HTR-8/SVneo (cell line): ENCODE results near the gene TSTD1.
"Not testable (repeated sequence)": the region's sequence is repeated elsewhere in the genome, so short reads cannot be mapped to it uniquely, and the experiment has no call there.

Experiments used
- DNase-seq: peaks from one replicate; pipeline ENCODE4 v3.0.0; 2011; ENCODE audit warnings: low spot score, mixed read lengths; ENCODE audit not compliant: insufficient read length
- FAIRE-seq: peaks from 2 replicates; lab custom pipeline; 2011; peaks lifted over from hg19 to GRCh38; lab: Jason Lieb, UNC

Gene TSTD1

DNA sequence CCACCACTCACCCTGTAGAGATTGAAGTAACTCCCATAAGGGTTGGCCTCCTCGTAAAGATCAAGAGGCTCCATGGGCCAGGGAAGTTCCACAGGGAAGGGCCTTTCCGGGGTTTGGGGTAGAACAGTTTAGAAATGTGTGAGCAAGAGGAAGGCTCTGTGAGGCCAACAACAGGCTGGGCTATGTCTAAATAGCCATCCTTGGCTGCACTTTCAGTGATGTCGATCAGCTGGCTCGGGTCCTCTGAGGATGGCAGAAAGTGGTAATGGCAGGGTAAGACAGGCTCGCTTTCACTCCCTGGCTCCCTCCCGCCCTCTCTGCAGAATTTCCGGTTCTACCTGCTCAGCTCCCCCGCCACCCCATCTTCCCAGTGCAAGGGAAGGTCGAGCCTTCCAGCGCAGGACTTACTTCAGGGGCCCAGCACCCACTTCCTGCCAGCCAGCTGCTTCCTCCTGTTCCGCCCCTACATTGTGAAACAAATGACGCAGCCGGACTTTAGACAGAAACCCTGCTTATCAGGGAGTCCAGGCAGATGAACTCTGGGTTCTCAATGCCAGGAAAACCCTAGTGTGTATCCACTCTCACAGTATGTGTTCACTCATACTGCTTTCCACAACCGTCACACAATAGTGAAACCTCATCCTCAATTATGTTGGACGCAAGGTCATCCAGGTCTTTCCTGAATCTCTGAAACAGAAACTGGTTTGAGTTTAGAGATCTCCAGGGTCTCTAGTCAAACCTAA lies 25.1 kb downstream of the TSTD1 start:
- peak; percentile 73 for DNase-seq
- no peak for FAIRE-seq

DNA sequence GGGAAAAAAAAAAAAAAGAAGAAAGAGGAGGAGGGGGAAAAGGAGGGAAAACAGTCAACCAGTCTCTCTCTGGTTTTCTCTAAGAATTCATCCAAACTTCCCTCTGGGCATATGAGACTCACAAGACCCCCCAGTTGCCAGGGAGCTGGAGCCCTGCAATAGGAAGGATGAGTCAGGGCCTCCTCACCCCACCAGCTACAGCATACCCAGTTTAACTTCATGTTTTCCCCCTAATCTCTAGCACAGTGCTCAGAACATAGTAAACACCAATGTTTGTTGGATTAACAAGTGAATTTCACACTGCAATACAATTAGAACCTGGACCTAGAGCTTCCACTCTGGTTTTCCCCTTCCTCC lies 25.7 kb downstream of the TSTD1 start:
- no peak for FAIRE-seq
- DNase-seq: no peak

GRCh38 chr1:161012420-161012819 lies 26.3 kb downstream of the TSTD1 start:
- no peak for FAIRE-seq
- no peak for DNase-seq

DNA sequence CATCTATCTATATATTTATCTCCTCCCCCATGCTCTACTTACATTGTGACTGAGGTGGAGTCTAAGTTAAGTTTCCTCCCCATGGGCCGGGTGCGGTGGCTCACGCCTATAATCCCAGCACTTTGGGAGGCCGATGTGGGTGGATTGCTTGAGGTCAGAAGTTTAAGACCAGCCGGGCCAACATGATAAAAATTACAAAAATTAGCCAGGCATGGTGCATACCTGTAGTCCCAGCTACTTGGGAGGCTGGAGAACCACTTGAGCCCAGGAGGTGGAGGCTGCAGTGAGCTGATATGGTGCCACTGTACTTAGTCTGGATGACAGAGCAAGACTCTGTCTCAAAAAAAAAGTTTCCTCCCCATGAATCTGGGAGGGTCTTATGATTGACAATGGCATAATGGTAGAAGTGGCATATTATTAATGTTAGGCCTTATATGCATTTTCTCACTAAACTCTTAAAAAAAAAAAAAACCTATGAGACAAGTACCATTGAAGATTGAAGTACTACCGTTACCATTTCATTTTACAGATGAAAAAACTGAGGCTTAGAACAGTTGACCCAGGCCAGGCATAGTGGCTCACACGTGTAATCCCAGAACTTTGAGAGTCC lies 29.1 kb downstream of the TSTD1 start:
- FAIRE-seq: no peak

DNA sequence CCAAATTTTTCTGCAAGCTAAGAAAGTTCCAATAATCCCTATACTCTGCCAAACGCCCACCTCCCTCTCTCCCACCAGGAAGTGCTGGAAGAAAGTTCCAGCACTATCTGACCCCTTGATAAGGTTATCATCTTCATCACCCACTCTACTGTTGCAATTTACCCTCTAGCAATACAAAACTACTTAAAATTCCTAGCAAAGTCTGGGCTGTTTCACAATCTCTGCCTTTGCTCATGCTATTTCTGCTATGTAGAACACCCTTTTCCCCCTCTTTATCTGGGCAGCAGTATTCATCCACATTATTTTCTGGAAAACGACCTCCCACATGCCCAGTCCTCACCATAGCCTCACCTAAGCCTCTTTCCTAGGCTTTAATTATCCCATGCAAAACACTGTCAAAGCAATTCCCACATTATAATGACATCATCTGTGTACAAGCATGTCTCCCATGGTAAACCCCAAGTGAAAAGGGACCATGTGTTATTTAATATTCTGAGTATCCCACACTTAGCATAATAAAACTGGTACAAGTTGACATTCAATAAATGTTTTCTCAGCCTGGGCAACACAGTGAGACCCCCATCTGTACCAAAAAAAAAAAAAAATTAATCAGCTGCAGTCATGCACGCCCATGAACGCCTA lies 29.8 kb downstream of the TSTD1 start:
- DNase-seq (no peak), FAIRE-seq (no peak)

More for the DNA sequence above, 29.1 kb downstream of the TSTD1 start:
- no peak for DNase-seq

DNA sequence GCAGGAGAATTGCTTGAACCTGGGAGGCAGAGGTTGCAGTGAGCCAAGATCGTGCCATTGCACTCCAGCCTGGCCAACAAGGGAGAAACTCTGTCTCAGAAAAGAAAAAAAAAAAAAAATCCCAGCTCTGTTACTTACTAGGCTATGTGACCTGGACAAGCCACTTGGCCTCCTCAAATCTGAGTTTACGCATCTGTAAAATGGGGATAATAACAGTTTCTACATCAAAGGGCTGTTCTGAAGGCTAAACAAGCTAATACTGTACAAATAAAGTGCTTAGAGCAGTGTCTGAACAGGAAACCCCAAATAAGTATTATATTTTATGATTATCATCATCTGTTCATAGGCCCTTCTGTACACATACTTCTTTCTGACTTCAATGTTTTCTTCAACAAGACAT lies 31.4 kb downstream of the TSTD1 start:
- FAIRE-seq: no peak
- DNase-seq: no peak

DNA sequence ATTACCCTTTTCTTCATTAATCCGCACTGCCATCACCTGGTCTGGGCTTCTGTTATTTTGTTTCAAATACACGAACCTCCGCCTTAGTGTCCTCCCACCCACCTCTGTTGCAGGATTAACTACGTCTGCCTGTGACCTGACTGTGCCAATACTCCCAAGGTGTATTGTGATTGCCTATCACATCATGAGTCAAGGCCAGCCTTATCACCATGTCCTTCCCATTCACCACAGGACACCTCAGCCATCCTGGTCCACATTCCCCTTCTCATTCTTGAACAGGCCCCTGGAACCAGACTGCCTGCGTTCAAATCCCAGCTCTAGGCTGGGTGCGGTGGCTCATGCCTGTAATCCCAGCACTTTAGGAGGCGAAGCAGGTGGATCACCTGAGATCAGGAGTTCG lies 32.2 kb downstream of the TSTD1 start:
- DNase-seq (no peak), FAIRE-seq (no peak)

GRCh38 chr1:161001525-161001924 lies 37.2 kb downstream of the TSTD1 start:
- no peak for FAIRE-seq
- DNase-seq: no peak

- FAIRE-seq (no peak), DNase-seq (no peak)
These were observed 37.9 kb downstream of the TSTD1 start for GRCh38 chr1:161000736-161001480.

GRCh38 chr1:160999376-160999775 lies 39.4 kb downstream of the TSTD1 start:
- no peak for DNase-seq
- no peak for FAIRE-seq

DNA sequence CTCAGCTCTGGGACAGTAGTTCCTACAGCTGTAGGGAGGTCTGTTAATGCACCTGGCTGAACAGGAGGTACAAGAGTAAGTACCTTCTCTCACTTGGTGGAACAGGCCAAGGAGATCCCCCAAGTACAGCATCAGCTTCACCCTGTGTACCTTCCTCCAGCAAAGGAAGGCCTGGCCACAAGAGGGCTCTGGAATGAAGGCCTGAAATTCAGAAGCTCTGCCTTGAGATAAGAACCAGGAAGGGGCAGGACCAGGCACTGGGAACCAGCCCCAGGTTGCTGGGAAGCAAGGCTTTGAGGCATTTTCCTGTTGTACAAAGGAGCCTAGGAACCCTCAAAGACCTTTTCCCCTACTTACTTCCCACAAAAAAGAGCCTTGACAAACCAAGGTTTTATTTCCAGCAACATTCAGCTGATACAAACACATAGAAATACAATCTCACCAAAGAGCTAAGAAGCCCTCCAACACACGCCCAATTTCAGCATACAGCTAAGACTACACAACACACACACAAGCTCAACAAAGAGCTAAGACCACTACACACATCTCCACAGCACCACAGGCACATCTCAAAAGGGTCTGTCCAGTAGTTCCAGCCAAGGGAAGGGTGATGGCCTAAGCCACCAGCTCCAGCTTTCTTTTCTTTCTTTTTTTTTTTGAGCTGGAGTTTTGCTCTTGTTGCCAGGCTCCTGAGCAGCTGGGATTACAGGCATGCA lies 41.3 kb downstream of the TSTD1 start:
- no peak for FAIRE-seq
- DNase-seq: no peak

GRCh38 chr1:160996178-160996577 lies 42.6 kb downstream of the TSTD1 start:
- no peak for FAIRE-seq

GRCh38 chr1:160993544-160994193 lies 45.1 kb downstream of the TSTD1 start:
- FAIRE-seq (no peak), DNase-seq (peak; percentile 42)

More at GRCh38 chr1:160996178-160996577, 42.6 kb downstream of the TSTD1 start:
- no peak for DNase-seq

- DNase-seq, FAIRE-seq: not testable (repeated sequence)
These were observed 46.7 kb downstream of the TSTD1 start for GRCh38 chr1:160992036-160992435.
